GM12878 (cell line): ENCODE results near the gene C1QL4.
"Not testable (repeated sequence)": the region's sequence is repeated elsewhere in the genome, so short reads cannot be mapped to it uniquely, and the experiment has no call there.

ENCODE experiments used
- BHLHE40 ChIP-seq, 2 experiments: fragments of 450-650 bp in 1 of 2; IDR thresholded peaks; 2 replicates each; pipeline ENCODE4 v1.6.1; 2011 to 2017; ENCODE audit warnings: low read depth in 2 of 2, borderline replicate concordance in 1 of 2, improper control_type of control experiment in 1 of 2, low read length in 1 of 2, mild to moderate bottlenecking in 1 of 2
- CHD4 ChIP-seq: fragments of 200-600 bp; sonication (generic); IDR thresholded peaks from 2 replicates; pipeline ENCODE4 v1.6.1; 2016; ENCODE audit warnings: mild to moderate bottlenecking
- CTCF ChIP-seq, 3 experiments: IDR thresholded peaks in 2 of 3; conservative IDR thresholded peaks in 1 of 3; 2 replicates each; pipeline ENCODE4 v1.5.1; 2011; ENCODE audit warnings: low read depth in 3 of 3, low read length in 3 of 3, mild to moderate bottlenecking in 3 of 3, control low read depth in 2 of 3, moderate library complexity in 2 of 3, inconsistent platforms in 1 of 3, mixed read lengths in 1 of 3; ENCODE audit not compliant: control insufficient read depth in 2 of 3, insufficient read depth in 1 of 3; ENCODE audit errors: extremely low read depth in 1 of 3
- EGR1 ChIP-seq, 2 experiments: IDR thresholded peaks; 1 replicate in 1 of 2; 2 replicates in 1 of 2; pipeline ENCODE4 v1.6.1; 2011 to 2012; ENCODE audit warnings: low read depth in 2 of 2, low read length in 2 of 2, borderline replicate concordance in 1 of 2, mild to moderate bottlenecking in 1 of 2, moderate library complexity in 1 of 2
- EP300 ChIP-seq, 2 experiments: fragments of 150-350 bp in 1 of 2; IDR thresholded peaks; 2 replicates each; pipeline ENCODE4 v1.6.1; 2011 to 2012; ENCODE audit warnings: low read depth in 2 of 2, low read length in 2 of 2, borderline replicate concordance in 1 of 2, improper control_type of control experiment in 1 of 2, inconsistent platforms in 1 of 2; ENCODE audit not compliant: control insufficient read depth in 1 of 2
- JUND ChIP-seq: IDR thresholded peaks from 2 replicates; pipeline ENCODE4 v1.6.1; 2012; ENCODE audit warnings: low read depth, mild to moderate bottlenecking, low read length, improper control_type of control experiment, moderate library complexity
- MXI1 ChIP-seq: fragments of 150-350 bp; IDR thresholded peaks from 2 replicates; pipeline ENCODE4 v1.6.1; 2011; ENCODE audit warnings: low read depth, mild to moderate bottlenecking, inconsistent platforms, low read length, improper control_type of control experiment
- POLR2A ChIP-seq: IDR thresholded peaks from 2 replicates; pipeline ENCODE4 v1.6.1; 2011; ENCODE audit warnings: low read depth, mild to moderate bottlenecking, low read length
- RFX5 ChIP-seq: IDR thresholded peaks from 2 replicates; pipeline ENCODE4 v1.6.1; 2011; ENCODE audit warnings: low read depth, low read length, improper control_type of control experiment
- SMAD1 ChIP-seq: fragments of 450-650 bp; IDR thresholded peaks from 2 replicates; pipeline ENCODE4 v1.6.1; 2018; ENCODE audit warnings: mild to moderate bottlenecking, low read depth; ENCODE audit not compliant: partially characterized antibody
- SPI1 ChIP-seq: IDR thresholded peaks from 2 replicates; pipeline ENCODE4 v1.6.1; 2011; ENCODE audit warnings: low read depth, mild to moderate bottlenecking, low read length, moderate library complexity, borderline replicate concordance; ENCODE audit not compliant: insufficient read depth
- SUZ12 ChIP-seq: fragments of 200-600 bp; sonication (generic); IDR thresholded peaks from one replicate; pipeline ENCODE4 v1.6.1; 2018; ENCODE audit warnings: antibody characterized with exemption, mild to moderate bottlenecking; ENCODE audit not compliant: unreplicated experiment
- TF ChIP-seq, protein P1 (sequence below): fragments of 450-650 bp; IDR thresholded peaks from 2 replicates; pipeline ENCODE4 v1.6.1; 2016; ENCODE audit warnings: mild to moderate bottlenecking, moderate library complexity, borderline replicate concordance
- TF ChIP-seq, protein P2 (sequence below): IDR thresholded peaks from 2 replicates; pipeline ENCODE4 v1.6.1; 2011; ENCODE audit warnings: borderline replicate concordance, low read depth, mild to moderate bottlenecking, moderate library complexity, mixed read lengths, low read length; ENCODE audit not compliant: insufficient read depth; ENCODE audit errors: extremely low read length

GRCh38 chr12:49317118-49317517 lies 19.9 kb downstream of the C1QL4 start:
- TF ChIP-seq POLR2A; RFX5; CTCF (IDR thresholded peaks at IDR 0.05 in 2 of 3, conservative IDR thresholded peaks at IDR 0.05 in 1 of 3; ENCODE audit: control insufficient read depth in 2 of 3, extremely low read depth in 1 of 3, insufficient read depth in 1 of 3, low read depth in 3 of 3, low read length in 3 of 3); SMAD1; CHD4; SUZ12; JUND; EGR1 (IDR thresholded peaks at IDR 0.05; ENCODE audit: borderline replicate concordance in 1 of 2, low read depth in 2 of 2, low read length in 2 of 2); BHLHE40 (IDR thresholded peaks at IDR 0.05; ENCODE audit: borderline replicate concordance in 1 of 2, low read depth in 2 of 2, low read length in 1 of 2); EP300 (IDR thresholded peaks at IDR 0.05; ENCODE audit: borderline replicate concordance in 1 of 2, control insufficient read depth in 1 of 2, low read depth in 2 of 2, low read length in 2 of 2); MXI1; SPI1: not testable (repeated sequence)
- TF ChIP-seq, protein P1, sequence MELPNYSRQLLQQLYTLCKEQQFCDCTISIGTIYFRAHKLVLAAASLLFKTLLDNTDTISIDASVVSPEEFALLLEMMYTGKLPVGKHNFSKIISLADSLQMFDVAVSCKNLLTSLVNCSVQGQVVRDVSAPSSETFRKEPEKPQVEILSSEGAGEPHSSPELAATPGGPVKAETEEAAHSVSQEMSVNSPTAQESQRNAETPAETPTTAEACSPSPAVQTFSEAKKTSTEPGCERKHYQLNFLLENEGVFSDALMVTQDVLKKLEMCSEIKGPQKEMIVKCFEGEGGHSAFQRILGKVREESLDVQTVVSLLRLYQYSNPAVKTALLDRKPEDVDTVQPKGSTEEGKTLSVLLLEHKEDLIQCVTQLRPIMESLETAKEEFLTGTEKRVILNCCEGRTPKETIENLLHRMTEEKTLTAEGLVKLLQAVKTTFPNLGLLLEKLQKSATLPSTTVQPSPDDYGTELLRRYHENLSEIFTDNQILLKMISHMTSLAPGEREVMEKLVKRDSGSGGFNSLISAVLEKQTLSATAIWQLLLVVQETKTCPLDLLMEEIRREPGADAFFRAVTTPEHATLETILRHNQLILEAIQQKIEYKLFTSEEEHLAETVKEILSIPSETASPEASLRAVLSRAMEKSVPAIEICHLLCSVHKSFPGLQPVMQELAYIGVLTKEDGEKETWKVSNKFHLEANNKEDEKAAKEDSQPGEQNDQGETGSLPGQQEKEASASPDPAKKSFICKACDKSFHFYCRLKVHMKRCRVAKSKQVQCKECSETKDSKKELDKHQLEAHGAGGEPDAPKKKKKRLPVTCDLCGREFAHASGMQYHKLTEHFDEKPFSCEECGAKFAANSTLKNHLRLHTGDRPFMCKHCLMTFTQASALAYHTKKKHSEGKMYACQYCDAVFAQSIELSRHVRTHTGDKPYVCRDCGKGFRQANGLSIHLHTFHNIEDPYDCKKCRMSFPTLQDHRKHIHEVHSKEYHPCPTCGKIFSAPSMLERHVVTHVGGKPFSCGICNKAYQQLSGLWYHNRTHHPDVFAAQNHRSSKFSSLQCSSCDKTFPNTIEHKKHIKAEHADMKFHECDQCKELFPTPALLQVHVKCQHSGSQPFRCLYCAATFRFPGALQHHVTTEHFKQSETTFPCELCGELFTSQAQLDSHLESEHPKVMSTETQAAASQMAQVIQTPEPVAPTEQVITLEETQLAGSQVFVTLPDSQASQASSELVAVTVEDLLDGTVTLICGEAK = not testable (repeated sequence)
- TF ChIP-seq, protein P2, sequence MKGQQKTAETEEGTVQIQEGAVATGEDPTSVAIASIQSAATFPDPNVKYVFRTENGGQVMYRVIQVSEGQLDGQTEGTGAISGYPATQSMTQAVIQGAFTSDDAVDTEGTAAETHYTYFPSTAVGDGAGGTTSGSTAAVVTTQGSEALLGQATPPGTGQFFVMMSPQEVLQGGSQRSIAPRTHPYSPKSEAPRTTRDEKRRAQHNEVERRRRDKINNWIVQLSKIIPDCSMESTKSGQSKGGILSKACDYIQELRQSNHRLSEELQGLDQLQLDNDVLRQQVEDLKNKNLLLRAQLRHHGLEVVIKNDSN = not testable (repeated sequence)
